Stimulated activated naive CD4-positive, alpha-beta T cell (primary cell): ENCODE data around the gene EPN3.
A peak's percentile ranks its signal among the peaks of the same experiment; 100 is the strongest.

Experiments
- DNase-seq, 6 experiments: peaks; one replicate each; lab custom pipeline; 2025; lab: John Stamatoyannopoulos, UW

EPN3 gene

GRCh38 chr17:50511058-50511457, 21.5 kb upstream of the EPN3 start:
- DNase-seq, result peak in 1 of 6 experiments; percentile 5

- DNase-seq, result no peak
These were observed 19.0 kb upstream of the EPN3 start for GRCh38 chr17:50513495-50513894.

GRCh38 chr17:50514388-50514787, 18.1 kb upstream of the EPN3 start:
- DNase-seq, result no peak

GRCh38 chr17:50514936-50515702, 17.4 kb upstream of the EPN3 start:
- DNase-seq, result no peak

GRCh38 chr17:50517011-50517410, 15.5 kb upstream of the EPN3 start:
- DNase-seq, result no peak

- DNase-seq, result no peak
These were observed 14.8 kb upstream of the EPN3 start for GRCh38 chr17:50517504-50518383.

- DNase-seq, result no peak
These were observed 14.0 kb upstream of the EPN3 start for GRCh38 chr17:50518384-50519023.

GRCh38 chr17:50519141-50519834, 13.2 kb upstream of the EPN3 start:
- no peak for DNase-seq

GRCh38 chr17:50520483-50520882, 12.1 kb upstream of the EPN3 start:
- no peak for DNase-seq

GRCh38 chr17:50521514-50521913, 11.0 kb upstream of the EPN3 start:
- no peak for DNase-seq

GRCh38 chr17:50522766-50523165, 9.8 kb upstream of the EPN3 start:
- DNase-seq, result no peak

GRCh38 chr17:50523208-50523607, 9.3 kb upstream of the EPN3 start:
- no peak for DNase-seq

GRCh38 chr17:50524838-50525237, 7.7 kb upstream of the EPN3 start:
- DNase-seq, result no peak

GRCh38 chr17:50527155-50527762, 5.3 kb upstream of the EPN3 start:
- no peak for DNase-seq

GRCh38 chr17:50527949-50528474, 4.5 kb upstream of the EPN3 start:
- no peak for DNase-seq

- DNase-seq, result no peak
These were observed 2.7 kb upstream of the EPN3 start for GRCh38 chr17:50529849-50530248.

GRCh38 chr17:50531428-50532025, 1.0 kb upstream of the EPN3 start:
- no peak for DNase-seq

GRCh38 chr17:50533185-50533584, 650 bp downstream of the EPN3 start:
- no peak for DNase-seq

GRCh38 chr17:50533720-50534148, 1.2 kb downstream of the EPN3 start:
- DNase-seq, result no peak

- no peak for DNase-seq
These were observed 1.9 kb downstream of the EPN3 start for GRCh38 chr17:50534222-50534978.
